ENCODE results near the gene SYPL1. TPM values are rescaled to one million over a fixed set of nuclear protein-coding genes. Genes with fewer than 3 reads are reported as not detected.

The SYPL1 gene
- polyA plus RNA-seq, 1 donor from 2014 or later, result 17.4 TPM

DNA sequence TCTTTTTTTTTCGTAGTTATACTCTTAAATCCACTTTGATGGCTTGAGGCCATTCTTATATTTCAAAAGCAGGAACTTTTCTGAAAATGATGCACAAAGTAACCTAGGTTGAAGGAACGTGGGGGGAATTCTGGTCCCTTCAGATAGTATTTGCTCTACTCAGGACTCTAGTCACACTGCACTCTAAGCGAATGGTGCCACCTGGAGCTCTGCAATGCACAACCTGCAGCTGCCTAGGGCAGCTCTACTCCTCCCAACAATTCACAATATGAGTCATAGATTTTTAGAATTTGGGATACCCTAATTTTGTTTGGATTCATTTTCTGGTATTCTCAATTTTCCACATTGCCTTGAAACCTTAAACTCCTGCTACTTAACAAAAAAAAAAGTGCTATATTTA, 17.3 kb downstream of the SYPL1 start (continued):
- TF ChIP-seq, protein P1, sequence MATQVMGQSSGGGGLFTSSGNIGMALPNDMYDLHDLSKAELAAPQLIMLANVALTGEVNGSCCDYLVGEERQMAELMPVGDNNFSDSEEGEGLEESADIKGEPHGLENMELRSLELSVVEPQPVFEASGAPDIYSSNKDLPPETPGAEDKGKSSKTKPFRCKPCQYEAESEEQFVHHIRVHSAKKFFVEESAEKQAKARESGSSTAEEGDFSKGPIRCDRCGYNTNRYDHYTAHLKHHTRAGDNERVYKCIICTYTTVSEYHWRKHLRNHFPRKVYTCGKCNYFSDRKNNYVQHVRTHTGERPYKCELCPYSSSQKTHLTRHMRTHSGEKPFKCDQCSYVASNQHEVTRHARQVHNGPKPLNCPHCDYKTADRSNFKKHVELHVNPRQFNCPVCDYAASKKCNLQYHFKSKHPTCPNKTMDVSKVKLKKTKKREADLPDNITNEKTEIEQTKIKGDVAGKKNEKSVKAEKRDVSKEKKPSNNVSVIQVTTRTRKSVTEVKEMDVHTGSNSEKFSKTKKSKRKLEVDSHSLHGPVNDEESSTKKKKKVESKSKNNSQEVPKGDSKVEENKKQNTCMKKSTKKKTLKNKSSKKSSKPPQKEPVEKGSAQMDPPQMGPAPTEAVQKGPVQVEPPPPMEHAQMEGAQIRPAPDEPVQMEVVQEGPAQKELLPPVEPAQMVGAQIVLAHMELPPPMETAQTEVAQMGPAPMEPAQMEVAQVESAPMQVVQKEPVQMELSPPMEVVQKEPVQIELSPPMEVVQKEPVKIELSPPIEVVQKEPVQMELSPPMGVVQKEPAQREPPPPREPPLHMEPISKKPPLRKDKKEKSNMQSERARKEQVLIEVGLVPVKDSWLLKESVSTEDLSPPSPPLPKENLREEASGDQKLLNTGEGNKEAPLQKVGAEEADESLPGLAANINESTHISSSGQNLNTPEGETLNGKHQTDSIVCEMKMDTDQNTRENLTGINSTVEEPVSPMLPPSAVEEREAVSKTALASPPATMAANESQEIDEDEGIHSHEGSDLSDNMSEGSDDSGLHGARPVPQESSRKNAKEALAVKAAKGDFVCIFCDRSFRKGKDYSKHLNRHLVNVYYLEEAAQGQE (IDR thresholded peaks at IDR 0.05; ENCODE audit: borderline replicate concordance), result no peak

DNA sequence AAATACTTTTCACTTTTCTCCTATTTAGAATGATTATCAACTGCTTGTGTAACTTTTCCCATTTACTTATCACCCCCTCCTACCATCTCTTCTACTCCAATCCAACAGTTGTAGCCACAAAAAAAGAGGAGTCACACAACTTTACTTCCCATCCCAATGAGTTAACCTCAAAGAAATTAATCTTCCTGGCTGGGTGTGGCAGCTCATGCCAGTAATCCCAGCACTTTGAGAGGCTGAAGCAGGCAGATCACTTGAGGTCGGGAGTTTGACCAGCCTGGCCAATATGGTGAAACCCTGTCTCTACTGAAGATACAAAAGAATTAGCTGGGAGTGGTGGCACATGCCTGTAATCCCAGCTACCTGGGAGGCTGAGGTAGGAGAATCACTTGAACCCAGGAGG, 19.9 kb downstream of the SYPL1 start:
- Histone ChIP-seq H4K20me1 (ENCODE audit: insufficient read depth) (no peaks in the 10 kb centered on the region), H3K36me3 (ENCODE audit: insufficient read depth, low read length) (no peaks in the 10 kb centered on the region), H3K9ac (ENCODE audit: low read length) (no peak overlapping the region), H3K4me2 (ENCODE audit: low read length) (no peak overlapping the region), H3K9me2 (ENCODE audit: insufficient read depth, low read length) (no peaks in the 10 kb centered on the region), H2AFZ (ENCODE audit: low read depth, low read length) (no peak overlapping the region), H3K79me2 (replicated peaks; ENCODE audit: insufficient read depth, low read length) (no peaks in the 10 kb centered on the region), H3K27ac (ENCODE audit: low read length) (no peak overlapping the region), H3F3A (ENCODE audit: insufficient read depth, low read length, poor library complexity, severe bottlenecking) (no peaks in the 10 kb centered on the region), H3K27me3 (ENCODE audit: insufficient read depth, low read depth, low read length) (no peaks in the 10 kb centered on the region), H3K9me3 (ENCODE audit: low read length) (no peaks in the 10 kb centered on the region), H3K4me3 (ENCODE audit: low read length) (no peak overlapping the region)
- no peak for TF ChIP-seq SMC3 (conservative IDR thresholded peaks at IDR 0.05; ENCODE audit: poor library complexity)
- no peak for TF ChIP-seq EP300 (conservative IDR thresholded peaks at IDR 0.05; ENCODE audit: poor library complexity, severe bottlenecking)
- TF ChIP-seq EZH2 (IDR thresholded peaks at IDR 0.05; ENCODE audit: borderline replicate concordance, insufficient read depth, low read length, poor library complexity, severe bottlenecking), result no peak
- no peak for TF ChIP-seq MXI1 (conservative IDR thresholded peaks at IDR 0.05; ENCODE audit: poor library complexity, severe bottlenecking)
- TF ChIP-seq, protein P1 (IDR thresholded peaks at IDR 0.05; ENCODE audit: borderline replicate concordance), result no peak
- no peak for TF ChIP-seq TAF1 (IDR thresholded peaks at IDR 0.05; ENCODE audit: low read depth)
- TF ChIP-seq RAD21 (conservative IDR thresholded peaks at IDR 0.05), result no peak
- no peak for TF ChIP-seq POLR2AphosphoS5 (IDR thresholded peaks at IDR 0.05)
- TF ChIP-seq, protein P2, sequence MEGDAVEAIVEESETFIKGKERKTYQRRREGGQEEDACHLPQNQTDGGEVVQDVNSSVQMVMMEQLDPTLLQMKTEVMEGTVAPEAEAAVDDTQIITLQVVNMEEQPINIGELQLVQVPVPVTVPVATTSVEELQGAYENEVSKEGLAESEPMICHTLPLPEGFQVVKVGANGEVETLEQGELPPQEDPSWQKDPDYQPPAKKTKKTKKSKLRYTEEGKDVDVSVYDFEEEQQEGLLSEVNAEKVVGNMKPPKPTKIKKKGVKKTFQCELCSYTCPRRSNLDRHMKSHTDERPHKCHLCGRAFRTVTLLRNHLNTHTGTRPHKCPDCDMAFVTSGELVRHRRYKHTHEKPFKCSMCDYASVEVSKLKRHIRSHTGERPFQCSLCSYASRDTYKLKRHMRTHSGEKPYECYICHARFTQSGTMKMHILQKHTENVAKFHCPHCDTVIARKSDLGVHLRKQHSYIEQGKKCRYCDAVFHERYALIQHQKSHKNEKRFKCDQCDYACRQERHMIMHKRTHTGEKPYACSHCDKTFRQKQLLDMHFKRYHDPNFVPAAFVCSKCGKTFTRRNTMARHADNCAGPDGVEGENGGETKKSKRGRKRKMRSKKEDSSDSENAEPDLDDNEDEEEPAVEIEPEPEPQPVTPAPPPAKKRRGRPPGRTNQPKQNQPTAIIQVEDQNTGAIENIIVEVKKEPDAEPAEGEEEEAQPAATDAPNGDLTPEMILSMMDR (IDR thresholded peaks at IDR 0.05; ENCODE audit: poor library complexity, severe bottlenecking), result no peak
